Vagina (tissue), 2 donors: ENCODE measurements around the gene RAPH1.

Experiments
- POLR2A ChIP-seq, 2 donors: fragments of 450-650 bp; IDR thresholded peaks; one replicate each; pipeline ENCODE4 v1.6.1; 2017; ENCODE audit warnings: antibody characterized with exemption in 2 of 2, mild to moderate bottlenecking in 2 of 2, moderate library complexity in 2 of 2
- POLR2AphosphoS5 ChIP-seq, 2 donors: sonication (generic); formaldehyde crosslinking; IDR thresholded peaks; one replicate each; pipeline ENCODE4 v1.9.0; 2017; ENCODE audit warnings: antibody characterized with exemption in 2 of 2, mild to moderate bottlenecking in 2 of 2, low read depth in 1 of 2; ENCODE audit not compliant: insufficient read depth in 1 of 2
- TF ChIP-seq, protein P1 (sequence below), 3 experiments: fragments of 450-650 bp in 2 of 3; fragments of 200-600 bp in 1 of 3; sonication (generic) in 1 of 3; IDR thresholded peaks; one replicate each; pipeline ENCODE4 v1.5.1; 2017 to 2019; ENCODE audit warnings: antibody characterized with exemption in 3 of 3, mild to moderate bottlenecking in 2 of 3, moderate library complexity in 2 of 3

GRCh38 chr2:203551778-203552177 lies 16.7 kb upstream of the RAPH1 start:
- TF ChIP-seq, protein P1, sequence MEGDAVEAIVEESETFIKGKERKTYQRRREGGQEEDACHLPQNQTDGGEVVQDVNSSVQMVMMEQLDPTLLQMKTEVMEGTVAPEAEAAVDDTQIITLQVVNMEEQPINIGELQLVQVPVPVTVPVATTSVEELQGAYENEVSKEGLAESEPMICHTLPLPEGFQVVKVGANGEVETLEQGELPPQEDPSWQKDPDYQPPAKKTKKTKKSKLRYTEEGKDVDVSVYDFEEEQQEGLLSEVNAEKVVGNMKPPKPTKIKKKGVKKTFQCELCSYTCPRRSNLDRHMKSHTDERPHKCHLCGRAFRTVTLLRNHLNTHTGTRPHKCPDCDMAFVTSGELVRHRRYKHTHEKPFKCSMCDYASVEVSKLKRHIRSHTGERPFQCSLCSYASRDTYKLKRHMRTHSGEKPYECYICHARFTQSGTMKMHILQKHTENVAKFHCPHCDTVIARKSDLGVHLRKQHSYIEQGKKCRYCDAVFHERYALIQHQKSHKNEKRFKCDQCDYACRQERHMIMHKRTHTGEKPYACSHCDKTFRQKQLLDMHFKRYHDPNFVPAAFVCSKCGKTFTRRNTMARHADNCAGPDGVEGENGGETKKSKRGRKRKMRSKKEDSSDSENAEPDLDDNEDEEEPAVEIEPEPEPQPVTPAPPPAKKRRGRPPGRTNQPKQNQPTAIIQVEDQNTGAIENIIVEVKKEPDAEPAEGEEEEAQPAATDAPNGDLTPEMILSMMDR (IDR thresholded peaks at IDR 0.05): no peak
- TF ChIP-seq POLR2A (IDR thresholded peaks at IDR 0.05) (no peak), POLR2AphosphoS5 (IDR thresholded peaks at IDR 0.05; ENCODE audit: insufficient read depth in 1 of 2, low read depth in 1 of 2) (no peak)
